ENCODE results near the gene PRR14.
A peak's percentile ranks its signal among the peaks of the same experiment; 100 is the strongest.
"Not testable (repeated sequence)": the region's sequence is repeated elsewhere in the genome, so short reads cannot be mapped to it uniquely, and the experiment has no call there.

The PRR14 gene

DNA sequence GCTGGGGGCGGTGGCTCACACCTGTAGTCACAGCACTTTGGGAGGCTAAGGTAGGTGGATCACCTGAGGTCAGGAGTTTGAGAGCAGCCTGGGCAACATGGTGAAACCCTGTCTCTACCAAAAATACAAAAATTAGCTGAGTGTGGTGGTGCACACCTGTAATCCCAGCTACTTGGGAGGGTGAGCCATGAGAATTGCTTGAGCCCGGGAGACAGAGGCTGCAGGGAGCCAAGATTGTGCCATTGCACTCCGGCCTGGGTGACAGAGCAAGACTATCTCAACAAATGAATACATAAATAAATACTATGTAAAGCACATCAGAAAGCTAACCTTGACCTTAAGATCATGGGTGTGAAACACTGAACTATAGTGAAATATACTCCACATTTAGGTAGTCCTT lies 45.9 kb downstream of the PRR14 start:
- DNase-seq, result not testable (repeated sequence)

DNA sequence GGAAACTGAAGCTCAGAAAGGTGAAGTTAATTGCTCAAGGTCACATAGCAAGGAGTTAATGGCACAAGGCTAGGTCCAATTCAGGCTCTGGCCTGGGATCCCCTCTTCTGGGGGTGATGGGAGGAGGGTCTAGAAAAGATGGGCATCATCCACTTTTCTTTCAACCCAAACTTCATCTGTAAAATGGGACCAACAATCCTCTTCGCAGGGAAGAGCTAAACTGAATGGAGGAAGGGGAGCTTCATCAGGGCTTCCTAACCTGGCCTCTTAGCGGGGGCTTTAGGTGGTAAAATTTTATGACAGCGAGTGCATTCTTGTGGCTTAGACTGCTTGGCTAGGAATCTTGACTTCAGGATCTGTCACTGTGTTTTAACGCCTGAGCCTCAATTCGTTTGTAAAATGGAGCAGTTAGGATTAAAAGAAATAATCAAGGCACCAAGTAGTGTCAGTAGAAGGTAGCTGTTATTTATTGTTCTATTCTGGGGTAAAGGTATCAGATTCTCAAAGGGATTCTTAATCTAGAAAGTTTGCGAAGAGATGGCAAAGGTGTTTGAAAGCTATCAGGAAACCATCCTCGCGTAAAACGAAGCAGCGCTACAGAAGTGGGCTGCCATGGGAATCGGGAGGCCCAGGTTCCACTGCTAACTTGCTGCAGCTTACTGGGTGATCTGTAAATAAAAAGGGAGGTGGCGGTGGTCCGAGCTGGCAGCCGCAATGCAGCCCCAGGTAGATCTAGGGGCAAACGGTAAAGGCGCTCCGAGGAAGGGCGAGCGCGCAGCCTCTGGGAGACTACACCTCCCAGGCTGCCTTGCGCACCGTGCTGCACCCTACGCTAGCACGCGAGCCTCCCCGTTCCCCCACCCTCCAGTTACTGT lies 46.7 kb downstream of the PRR14 start:
- no peak for DNase-seq

DNA sequence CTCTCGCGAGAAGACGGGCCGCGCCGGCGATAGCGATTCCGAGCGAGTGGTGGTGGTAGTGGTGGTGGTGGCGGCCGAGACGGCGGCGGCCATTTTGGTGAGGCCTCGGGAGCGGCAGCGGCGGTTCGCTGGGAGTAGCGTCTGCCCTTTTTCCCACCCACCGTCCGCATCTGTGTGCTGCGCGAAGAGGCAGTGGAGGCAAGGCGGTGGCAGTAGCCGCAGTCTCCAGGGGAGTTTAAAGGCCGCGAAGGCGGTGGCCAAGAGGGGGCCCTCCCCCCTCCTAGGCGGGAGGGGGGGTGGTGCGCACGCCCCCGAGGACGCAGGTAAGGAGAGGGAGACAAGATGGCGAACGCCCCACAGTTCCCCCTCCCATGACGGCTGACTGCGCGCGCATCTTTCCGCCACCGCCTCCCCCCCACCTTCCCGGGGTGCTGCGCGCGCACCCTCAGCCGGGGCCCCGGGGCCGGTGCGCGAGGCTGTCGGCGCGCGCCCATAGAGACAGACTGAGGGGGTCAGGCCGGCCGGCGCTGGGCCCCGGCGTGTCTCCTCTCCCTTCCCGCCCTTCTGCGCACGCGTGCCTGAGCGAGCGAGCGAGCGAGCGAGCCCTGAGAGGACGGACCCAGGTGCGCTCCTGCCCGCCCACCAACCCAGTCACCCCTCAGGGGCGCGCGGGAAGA lies 47.5 kb downstream of the PRR14 start:
- peak; percentile 99 for DNase-seq

DNA sequence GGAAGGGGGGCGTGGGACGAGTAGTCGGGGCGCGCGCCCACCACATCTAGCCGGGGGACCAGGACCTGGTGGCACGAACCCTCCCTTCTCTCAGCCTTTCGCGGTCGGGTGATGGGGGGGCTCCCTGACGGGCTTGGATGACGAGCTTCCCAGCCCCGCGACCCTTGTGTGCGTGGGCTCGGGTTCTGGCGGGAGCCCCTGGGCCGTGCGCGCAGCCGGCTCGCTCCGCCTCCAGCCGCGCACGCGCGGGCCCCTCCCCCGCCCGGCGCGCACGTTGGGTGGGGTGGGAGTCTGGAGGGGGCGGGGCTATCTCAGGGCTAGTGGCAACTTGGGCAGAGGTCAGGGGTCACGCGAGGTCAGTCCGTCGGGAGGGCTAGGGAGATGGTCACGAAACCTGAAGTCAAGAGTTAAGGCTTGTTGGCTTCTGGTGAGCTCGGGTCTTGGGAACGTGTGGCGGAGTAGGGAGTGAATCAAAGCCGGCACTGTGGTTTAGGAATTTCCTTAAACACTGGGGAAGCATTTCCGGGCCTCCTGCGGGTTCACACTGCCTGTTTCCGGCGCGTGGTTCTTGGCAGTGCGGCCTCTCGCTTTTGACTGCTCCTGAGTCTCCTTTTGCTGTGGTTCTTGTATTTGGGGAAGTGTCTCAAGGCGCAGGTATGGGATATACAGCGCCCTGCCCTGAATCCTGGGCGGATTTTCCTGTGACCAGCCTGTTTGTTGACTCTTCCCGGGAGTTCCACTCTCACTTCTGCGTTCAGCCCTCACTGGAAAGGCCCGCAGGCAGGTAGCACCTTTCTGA lies 48.3 kb downstream of the PRR14 start, which contains the start of gene SRCAP:
TSS of gene SRCAP (plus strand) at position 356 of the 799 bp plus-strand sequence. CDS start 1,654 bp downstream, outside the sequence.
- DNase-seq, result peak; percentile 83

- DNase-seq, result no peak
Observed at GRCh38 chr16:30699615-30700099, 48.9 kb downstream of the PRR14 start.

- no peak for DNase-seq
Observed at GRCh38 chr16:30700491-30700890, 49.7 kb downstream of the PRR14 start.

- no peak for DNase-seq
Observed at GRCh38 chr16:30700971-30701370, 50.2 kb downstream of the PRR14 start.

GRCh38 chr16:30703071-30703470 lies 52.3 kb downstream of the PRR14 start:
- DNase-seq, result not testable (repeated sequence)

DNA sequence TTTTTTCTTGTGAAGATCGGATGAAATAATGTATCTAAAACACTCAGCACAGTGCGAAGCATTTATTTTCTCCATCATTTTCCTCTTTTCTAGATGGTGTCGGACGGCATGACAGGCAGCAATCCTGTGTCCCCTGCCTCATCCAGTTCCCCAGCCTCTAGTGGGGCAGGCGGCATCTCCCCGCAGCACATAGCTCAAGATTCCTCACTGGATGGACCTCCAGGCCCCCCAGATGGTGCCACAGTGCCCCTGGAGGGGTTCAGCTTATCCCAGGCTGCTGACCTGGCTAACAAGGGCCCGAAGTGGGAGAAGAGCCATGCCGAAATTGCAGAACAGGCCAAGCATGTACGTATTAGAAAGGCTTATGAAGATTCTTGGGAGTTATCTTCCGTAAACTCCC lies 53.2 kb downstream of the PRR14 start:
- DNase-seq, result no peak

Data from activated naive CD4-positive, alpha-beta T cell treated with Interleukin-2 at 50 U/mL for 16 hours (primary cell).